Tibial nerve (tissue), 4 donors: ENCODE results near the gene OR7A17.

ENCODE experiments used
- CTCF ChIP-seq, 5 experiments: fragments of 200-600 bp in 3 of 5; fragments of 450-650 bp in 2 of 5; sonication (generic) in 3 of 5; IDR thresholded peaks; one replicate each; pipeline ENCODE4 v1.5.1; 2016 to 2019; ENCODE audit warnings: antibody characterized with exemption in 5 of 5, mild to moderate bottlenecking in 3 of 5, moderate library complexity in 2 of 5
- EP300 ChIP-seq, 2 donors: sonication (generic); formaldehyde crosslinking; IDR thresholded peaks; one replicate each; pipeline ENCODE4 v1.6.1; 2017; ENCODE audit warnings: antibody characterized with exemption in 2 of 2, mild to moderate bottlenecking in 1 of 2

- TF ChIP-seq CTCF (IDR thresholded peaks at IDR 0.05) (no peak), EP300 (IDR thresholded peaks at IDR 0.05) (no peak)
These were observed 42.4 kb downstream of the OR7A17 start for GRCh38 chr19:14843578-14843977.
